Liver (tissue), 9 donors: ENCODE measurements around the gene TMEM233. TPM values are rescaled to one million over a fixed set of nuclear protein-coding genes. Genes with fewer than 3 reads are reported as not detected.

Experiments used
- DNase-seq: peaks from one replicate; pipeline ENCODE4 v3.0.0-alpha.2; 2017; ENCODE audit warnings: low spot score
- H3K27ac ChIP-seq, 2 donors: one replicate each; pipeline ENCODE4 v1.7.0; 2013; ENCODE audit warnings: inconsistent platforms in 2 of 2, low read length in 2 of 2, control low read depth in 1 of 2, low read depth in 1 of 2, mild to moderate bottlenecking in 1 of 2
- H3K27me3 ChIP-seq, 4 donors: one replicate each; pipeline versions ENCODE4 v1.6.1 to v1.7.0; 2013; ENCODE audit warnings: low read length in 3 of 4, inconsistent platforms in 1 of 4, mild to moderate bottlenecking in 1 of 4, moderate library complexity in 1 of 4; ENCODE audit not compliant: control insufficient read depth in 4 of 4, insufficient read depth in 4 of 4
- H3K36me3 ChIP-seq, 4 donors: one replicate each; pipeline versions ENCODE4 v1.6.1 to v1.7.0; 2013; ENCODE audit warnings: low read length in 3 of 4, mild to moderate bottlenecking in 3 of 4, low read depth in 1 of 4, moderate library complexity in 1 of 4; ENCODE audit not compliant: control insufficient read depth in 4 of 4, insufficient read depth in 3 of 4
- H3K4me1 ChIP-seq, 4 donors: one replicate each; pipeline versions ENCODE4 v1.6.1 to v1.7.0; 2013; ENCODE audit warnings: low read length in 3 of 4, mild to moderate bottlenecking in 3 of 4, moderate library complexity in 1 of 4; ENCODE audit not compliant: control insufficient read depth in 4 of 4, insufficient read depth in 4 of 4
- H3K4me3 ChIP-seq, 3 donors: one replicate each; pipeline versions ENCODE4 v1.6.1 to v1.7.0; 2013; ENCODE audit warnings: low read length in 3 of 3, control low read depth in 1 of 3, low read depth in 1 of 3, mild to moderate bottlenecking in 1 of 3
- H3K9ac ChIP-seq, 2 donors: one replicate each; pipeline ENCODE4 v1.7.0; 2013; ENCODE audit warnings: low read length in 2 of 2, mild to moderate bottlenecking in 2 of 2, moderate library complexity in 2 of 2, control low read depth in 1 of 2, low read depth in 1 of 2
- H3K9me3 ChIP-seq, 4 donors: one replicate each; pipeline versions ENCODE4 v1.6.1 to v1.7.0; 2013; ENCODE audit warnings: low read length in 3 of 4; ENCODE audit not compliant: control insufficient read depth in 4 of 4
- EGR1 ChIP-seq, 2 donors: IDR thresholded peaks; 2 replicates each; pipeline ENCODE4 v1.6.1; 2016 to 2018; ENCODE audit warnings: antibody characterized with exemption in 2 of 2, low read depth in 2 of 2
- FOXA2 ChIP-seq: IDR thresholded peaks from 2 replicates; pipeline ENCODE4 v1.6.1; 2016; ENCODE audit warnings: antibody characterized with exemption
- GABPA ChIP-seq, 2 donors: IDR thresholded peaks in 1 of 2; conservative IDR thresholded peaks in 1 of 2; 2 replicates each; pipeline ENCODE4 v1.6.1; 2016; ENCODE audit warnings: antibody characterized with exemption in 2 of 2, mild to moderate bottlenecking in 1 of 2, moderate library complexity in 1 of 2
- HNF4G ChIP-seq: IDR thresholded peaks from 2 replicates; pipeline ENCODE4 v1.6.1; 2016; ENCODE audit warnings: antibody characterized with exemption
- JUND ChIP-seq, 2 donors: IDR thresholded peaks; 2 replicates each; pipeline ENCODE4 v1.6.1; 2016; ENCODE audit warnings: antibody characterized with exemption in 2 of 2
- NR2F2 ChIP-seq: IDR thresholded peaks from 2 replicates; pipeline ENCODE4 v1.6.1; 2016; ENCODE audit warnings: antibody characterized with exemption
- RAD21 ChIP-seq, 2 donors: IDR thresholded peaks; 2 replicates each; pipeline ENCODE4 v1.6.1; 2016; ENCODE audit warnings: antibody characterized with exemption in 2 of 2, mild to moderate bottlenecking in 2 of 2
- RXRA ChIP-seq, 2 donors: IDR thresholded peaks; 2 replicates each; pipeline ENCODE4 v1.6.1; 2017 to 2018; ENCODE audit warnings: antibody characterized with exemption in 2 of 2, mild to moderate bottlenecking in 1 of 2
- SP1 ChIP-seq: IDR thresholded peaks from 2 replicates; pipeline ENCODE4 v1.6.1; 2018; ENCODE audit warnings: antibody characterized with exemption, mild to moderate bottlenecking
- TAF1 ChIP-seq: conservative IDR thresholded peaks from 2 replicates; pipeline ENCODE4 v1.6.1; 2016; ENCODE audit warnings: antibody characterized with exemption, mild to moderate bottlenecking
- YY1 ChIP-seq: IDR thresholded peaks from 2 replicates; pipeline ENCODE4 v1.6.1; 2016; ENCODE audit warnings: antibody characterized with exemption, mild to moderate bottlenecking
- WGBS: extraction: QIAGEN DNeasy Blood & Tissue Kit; methylation state at CpG from one replicate; pipeline ENCODE4 v1.1.7; 2013; 5-methylcytosine and 5-hydroxymethylcytosine counted together
- polyA plus RNA-seq, 2 donors: library from polyadenylated mRNA; stranded (reverse) in 1 of 2; unstranded in 1 of 2; fragments of 200-250 nt in 1 of 2; fragments of >200 nt in 1 of 2; fragmentation: Nextera tagmentation in 1 of 2; extraction: Ambion mirVana in 1 of 2; gene quantifications; one replicate each; pipeline versions ENCODE4 v1.2.1 to v1.2.3, GENCODE V29; 2013 to 2015
- total RNA-seq, 2 donors: library from RNA; depleted of rRNA; stranded (reverse); fragments of >200 nt; gene quantifications; one replicate each; pipeline ENCODE4 v1.2.3, GENCODE V29; 2014
- TF ChIP-seq, protein P1 (sequence below): IDR thresholded peaks from 2 replicates; pipeline ENCODE4 v1.6.1; 2016; ENCODE audit warnings: antibody characterized with exemption
- TF ChIP-seq, protein P2 (sequence below): fragments of 150-350 bp; IDR thresholded peaks from 2 replicates; pipeline ENCODE4 v1.5.1; 2017; ENCODE audit warnings: improper control_type of control experiment, low read depth, low read length; ENCODE audit not compliant: missing input control
- TF ChIP-seq, protein P3 (sequence below): IDR thresholded peaks from 2 replicates; pipeline ENCODE4 v1.6.1; 2016; ENCODE audit warnings: antibody characterized with exemption, mild to moderate bottlenecking
- donor health status: healthy.
- donor health status: healthy.
- donor health status: healthy.
- donor health status: healthy.
- donor health status: healthy.

The TMEM233 gene
- total and polyA plus RNA-seq, 4 donors, result 0.05 to 0.17 (median 0.09) TPM

DNA sequence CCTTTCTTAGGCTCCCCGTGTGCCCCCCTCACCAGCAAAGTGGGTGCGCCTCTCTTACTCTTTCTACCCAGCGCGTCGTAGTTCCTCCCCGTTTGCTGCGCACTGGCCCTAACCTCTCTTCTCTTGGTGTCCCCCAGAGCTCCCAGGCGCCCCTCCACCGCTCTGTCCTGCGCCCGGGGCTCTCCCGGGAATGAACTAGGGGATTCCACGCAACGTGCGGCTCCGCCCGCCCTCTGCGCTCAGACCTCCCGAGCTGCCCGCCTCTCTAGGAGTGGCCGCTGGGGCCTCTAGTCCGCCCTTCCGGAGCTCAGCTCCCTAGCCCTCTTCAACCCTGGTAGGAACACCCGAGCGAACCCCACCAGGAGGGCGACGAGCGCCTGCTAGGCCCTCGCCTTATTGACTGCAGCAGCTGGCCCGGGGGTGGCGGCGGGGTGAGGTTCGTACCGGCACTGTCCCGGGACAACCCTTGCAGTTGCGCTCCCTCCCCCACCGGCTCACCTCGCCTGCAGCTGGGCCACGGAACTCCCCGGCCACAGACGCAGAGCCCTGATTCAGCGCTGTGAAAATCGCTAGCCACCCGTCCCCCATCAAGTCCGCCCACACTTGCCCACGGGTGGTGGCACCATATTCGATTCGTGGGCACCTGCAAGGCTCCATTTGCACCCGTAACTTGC is 1.3 kb downstream of the TMEM233 start:
- no peak for DNase-seq
- Histone ChIP-seq H3K36me3 (no peaks in the 10 kb centered on the region), H3K4me3 (peak overlapping the region; percentile 0 to 53 (median 9)), H3K27me3 (peaks cover 0 to 6% (median 0%) of the 10 kb centered on the region in 4 donors), H3K9ac (no peak overlapping the region), H3K4me1 (peaks cover 6 to 19% (median 10%) of the 10 kb centered on the region in 4 donors), H3K9me3 (no peaks in the 10 kb centered on the region), H3K27ac (no peak overlapping the region)
- TF ChIP-seq EGR1 (IDR thresholded peaks at IDR 0.05; ENCODE audit: low read depth in 2 of 2), result no peak
- no peak for TF ChIP-seq JUND (IDR thresholded peaks at IDR 0.05)
- TF ChIP-seq TAF1, result no peak
- no peak for TF ChIP-seq HNF4G
- TF ChIP-seq, protein P1, sequence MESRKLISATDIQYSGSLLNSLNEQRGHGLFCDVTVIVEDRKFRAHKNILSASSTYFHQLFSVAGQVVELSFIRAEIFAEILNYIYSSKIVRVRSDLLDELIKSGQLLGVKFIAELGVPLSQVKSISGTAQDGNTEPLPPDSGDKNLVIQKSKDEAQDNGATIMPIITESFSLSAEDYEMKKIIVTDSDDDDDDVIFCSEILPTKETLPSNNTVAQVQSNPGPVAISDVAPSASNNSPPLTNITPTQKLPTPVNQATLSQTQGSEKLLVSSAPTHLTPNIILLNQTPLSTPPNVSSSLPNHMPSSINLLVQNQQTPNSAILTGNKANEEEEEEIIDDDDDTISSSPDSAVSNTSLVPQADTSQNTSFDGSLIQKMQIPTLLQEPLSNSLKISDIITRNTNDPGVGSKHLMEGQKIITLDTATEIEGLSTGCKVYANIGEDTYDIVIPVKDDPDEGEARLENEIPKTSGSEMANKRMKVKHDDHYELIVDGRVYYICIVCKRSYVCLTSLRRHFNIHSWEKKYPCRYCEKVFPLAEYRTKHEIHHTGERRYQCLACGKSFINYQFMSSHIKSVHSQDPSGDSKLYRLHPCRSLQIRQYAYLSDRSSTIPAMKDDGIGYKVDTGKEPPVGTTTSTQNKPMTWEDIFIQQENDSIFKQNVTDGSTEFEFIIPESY, result no peak
- no peak for TF ChIP-seq SP1
- TF ChIP-seq GABPA (IDR thresholded peaks at IDR 0.05 in 1 of 2, conservative IDR thresholded peaks at IDR 0.05 in 1 of 2), result no peak
- TF ChIP-seq, protein P2, sequence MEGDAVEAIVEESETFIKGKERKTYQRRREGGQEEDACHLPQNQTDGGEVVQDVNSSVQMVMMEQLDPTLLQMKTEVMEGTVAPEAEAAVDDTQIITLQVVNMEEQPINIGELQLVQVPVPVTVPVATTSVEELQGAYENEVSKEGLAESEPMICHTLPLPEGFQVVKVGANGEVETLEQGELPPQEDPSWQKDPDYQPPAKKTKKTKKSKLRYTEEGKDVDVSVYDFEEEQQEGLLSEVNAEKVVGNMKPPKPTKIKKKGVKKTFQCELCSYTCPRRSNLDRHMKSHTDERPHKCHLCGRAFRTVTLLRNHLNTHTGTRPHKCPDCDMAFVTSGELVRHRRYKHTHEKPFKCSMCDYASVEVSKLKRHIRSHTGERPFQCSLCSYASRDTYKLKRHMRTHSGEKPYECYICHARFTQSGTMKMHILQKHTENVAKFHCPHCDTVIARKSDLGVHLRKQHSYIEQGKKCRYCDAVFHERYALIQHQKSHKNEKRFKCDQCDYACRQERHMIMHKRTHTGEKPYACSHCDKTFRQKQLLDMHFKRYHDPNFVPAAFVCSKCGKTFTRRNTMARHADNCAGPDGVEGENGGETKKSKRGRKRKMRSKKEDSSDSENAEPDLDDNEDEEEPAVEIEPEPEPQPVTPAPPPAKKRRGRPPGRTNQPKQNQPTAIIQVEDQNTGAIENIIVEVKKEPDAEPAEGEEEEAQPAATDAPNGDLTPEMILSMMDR, result no peak
- 3% methylated on average over 49 of the region's 49 CpGs for WGBS

DNA sequence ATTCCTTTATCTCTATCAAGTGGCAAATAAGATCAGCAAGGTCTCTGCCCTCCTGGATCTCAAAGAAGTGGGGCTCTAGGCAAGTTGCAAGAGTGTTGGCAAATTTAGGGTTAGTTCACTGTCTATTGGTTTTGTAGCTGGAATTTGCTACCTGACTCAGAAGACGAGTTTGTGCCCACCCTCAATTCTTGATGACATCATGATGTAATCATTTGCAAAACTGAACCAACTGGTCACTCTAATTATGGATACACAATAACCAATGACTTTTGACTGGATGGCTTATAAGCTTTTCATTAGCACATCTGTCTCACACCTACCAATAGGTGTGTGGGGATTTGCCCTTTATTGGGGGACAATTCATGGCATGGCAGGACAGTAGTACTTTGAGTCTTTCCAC is 4.6 kb downstream of the TMEM233 start:
- no peak for DNase-seq
- WGBS, result 83% methylated on average over 1 of the region's 1 CpG
- H3K27ac ChIP-seq, result no peak overlapping the region
- no peak overlapping the region for H3K4me3 ChIP-seq
- no peaks in the 10 kb centered on the region for H3K36me3 ChIP-seq
- H3K27me3 ChIP-seq, result peaks cover 0 to 6% (median 0%) of the 10 kb centered on the region in 4 donors
- H3K9me3 ChIP-seq, result no peaks in the 10 kb centered on the region
- H3K9ac ChIP-seq, result no peak overlapping the region
- peaks cover 6 to 19% (median 10%) of the 10 kb centered on the region in 4 donors for H3K4me1 ChIP-seq
- TF ChIP-seq, protein P3, sequence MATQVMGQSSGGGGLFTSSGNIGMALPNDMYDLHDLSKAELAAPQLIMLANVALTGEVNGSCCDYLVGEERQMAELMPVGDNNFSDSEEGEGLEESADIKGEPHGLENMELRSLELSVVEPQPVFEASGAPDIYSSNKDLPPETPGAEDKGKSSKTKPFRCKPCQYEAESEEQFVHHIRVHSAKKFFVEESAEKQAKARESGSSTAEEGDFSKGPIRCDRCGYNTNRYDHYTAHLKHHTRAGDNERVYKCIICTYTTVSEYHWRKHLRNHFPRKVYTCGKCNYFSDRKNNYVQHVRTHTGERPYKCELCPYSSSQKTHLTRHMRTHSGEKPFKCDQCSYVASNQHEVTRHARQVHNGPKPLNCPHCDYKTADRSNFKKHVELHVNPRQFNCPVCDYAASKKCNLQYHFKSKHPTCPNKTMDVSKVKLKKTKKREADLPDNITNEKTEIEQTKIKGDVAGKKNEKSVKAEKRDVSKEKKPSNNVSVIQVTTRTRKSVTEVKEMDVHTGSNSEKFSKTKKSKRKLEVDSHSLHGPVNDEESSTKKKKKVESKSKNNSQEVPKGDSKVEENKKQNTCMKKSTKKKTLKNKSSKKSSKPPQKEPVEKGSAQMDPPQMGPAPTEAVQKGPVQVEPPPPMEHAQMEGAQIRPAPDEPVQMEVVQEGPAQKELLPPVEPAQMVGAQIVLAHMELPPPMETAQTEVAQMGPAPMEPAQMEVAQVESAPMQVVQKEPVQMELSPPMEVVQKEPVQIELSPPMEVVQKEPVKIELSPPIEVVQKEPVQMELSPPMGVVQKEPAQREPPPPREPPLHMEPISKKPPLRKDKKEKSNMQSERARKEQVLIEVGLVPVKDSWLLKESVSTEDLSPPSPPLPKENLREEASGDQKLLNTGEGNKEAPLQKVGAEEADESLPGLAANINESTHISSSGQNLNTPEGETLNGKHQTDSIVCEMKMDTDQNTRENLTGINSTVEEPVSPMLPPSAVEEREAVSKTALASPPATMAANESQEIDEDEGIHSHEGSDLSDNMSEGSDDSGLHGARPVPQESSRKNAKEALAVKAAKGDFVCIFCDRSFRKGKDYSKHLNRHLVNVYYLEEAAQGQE, result no peak
- TF ChIP-seq TAF1, result no peak
- TF ChIP-seq EGR1 (IDR thresholded peaks at IDR 0.05; ENCODE audit: low read depth in 2 of 2), result no peak
- TF ChIP-seq YY1, result no peak
- no peak for TF ChIP-seq SP1
- TF ChIP-seq, protein P1, result no peak
- TF ChIP-seq NR2F2, result no peak
- no peak for TF ChIP-seq FOXA2
- TF ChIP-seq RXRA (IDR thresholded peaks at IDR 0.05), result no peak
- no peak for TF ChIP-seq GABPA (IDR thresholded peaks at IDR 0.05 in 1 of 2, conservative IDR thresholded peaks at IDR 0.05 in 1 of 2)
- no peak for TF ChIP-seq RAD21 (IDR thresholded peaks at IDR 0.05)
- TF ChIP-seq HNF4G, result no peak
- TF ChIP-seq JUND (IDR thresholded peaks at IDR 0.05), result no peak
